Hindlimb muscle (tissue), 1 donor: Measurements from ENCODE around the gene KIF2A. TPM values are rescaled to one million over a fixed set of nuclear protein-coding genes. Genes with fewer than 3 reads are reported as not detected.
"Not testable (repeated sequence)": the region's sequence is repeated elsewhere in the genome, so short reads cannot be mapped to it uniquely, and the experiment has no call there.

Experiments used
- DNase-seq: peaks from one replicate; pipeline ENCODE4 v3.0.0-alpha.2; 2013
- polyA plus RNA-seq: library from polyadenylated mRNA; unstranded; fragments of 120-200 nt; gene quantifications from one replicate; pipeline ENCODE4 v1.2.1, GENCODE V29; 2013; ENCODE audit not compliant: insufficient read length

The KIF2A gene
- polyA plus RNA-seq: 31.2 TPM

- peak; percentile 97 for DNase-seq
Measured at GRCh38 chr5:62305715-62306322, at the start of gene KIF2A. Gene KIF2A (plus strand): TSS chr5:62306206. CDS start chr5:62306473, 267 bp downstream.

DNA sequence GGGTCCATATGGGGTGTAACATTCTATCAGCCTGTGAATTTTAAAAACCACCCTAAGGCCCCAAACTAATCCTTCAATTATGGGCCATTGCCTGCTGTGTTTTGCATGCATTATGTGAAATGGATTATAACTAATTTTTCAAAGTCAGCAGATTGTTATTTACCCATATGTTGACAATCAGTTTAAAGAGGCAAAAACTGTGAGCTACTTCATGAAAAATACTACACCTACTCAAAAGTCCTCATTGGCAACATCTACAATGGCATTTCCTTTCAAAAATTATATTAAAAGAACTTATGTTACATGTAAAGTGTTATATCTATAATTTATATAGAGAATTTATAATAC lies 49.0 kb upstream of the KIF2A start:
- DNase-seq: no peak

- no peak for DNase-seq
Measured at GRCh38 chr5:62258654-62259053, 47.4 kb upstream of the KIF2A start.

- no peak for DNase-seq
Measured at GRCh38 chr5:62259699-62260250, 46.2 kb upstream of the KIF2A start.

DNA sequence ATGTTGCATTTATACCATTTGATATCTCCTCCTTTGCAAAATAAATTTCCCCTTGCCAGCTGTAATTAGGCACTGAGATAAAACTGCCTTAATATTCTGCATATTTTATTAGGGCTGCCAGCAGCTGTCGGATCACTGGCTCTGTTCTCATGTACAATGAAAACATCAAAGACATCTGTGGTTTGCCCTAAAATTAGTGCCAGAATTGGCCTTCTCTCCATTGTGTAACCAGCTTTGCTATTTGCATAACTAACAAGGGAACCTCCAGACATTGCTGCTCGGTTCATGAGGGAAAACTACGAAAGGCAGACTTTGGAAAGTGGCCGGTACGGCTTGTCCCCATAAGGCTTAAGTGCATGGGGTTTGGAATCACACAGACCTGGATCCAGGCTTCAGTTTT lies 45.5 kb upstream of the KIF2A start:
- no peak for DNase-seq

GRCh38 chr5:62263401-62263800 lies 42.6 kb upstream of the KIF2A start:
- no peak for DNase-seq

- no peak for DNase-seq
Measured at GRCh38 chr5:62265648-62266112, 40.3 kb upstream of the KIF2A start.

- DNase-seq: no peak
Measured at GRCh38 chr5:62266573-62266972, 39.4 kb upstream of the KIF2A start.

DNA sequence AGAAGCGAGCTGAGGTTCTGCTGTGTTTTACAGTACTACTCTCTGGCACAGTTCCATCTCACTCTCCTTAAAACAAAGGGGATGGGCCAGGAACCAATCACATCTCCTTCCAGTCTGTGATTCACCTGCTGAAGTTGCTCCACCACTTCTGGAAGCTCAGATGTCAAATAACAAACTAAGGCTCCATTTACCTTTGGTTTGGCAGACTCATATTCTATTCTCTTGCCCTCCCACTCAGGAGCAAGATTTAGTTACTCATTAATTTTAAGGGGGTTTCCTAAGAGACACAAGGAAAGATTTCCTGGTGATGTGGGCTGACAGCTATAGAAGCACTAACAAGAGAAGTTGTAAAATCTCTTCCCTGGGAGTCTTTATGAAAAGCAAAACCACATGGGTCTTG lies 37.8 kb upstream of the KIF2A start:
- no peak for DNase-seq

- DNase-seq: no peak
Measured at GRCh38 chr5:62268792-62269191, 37.2 kb upstream of the KIF2A start.

GRCh38 chr5:62271370-62271769 lies 34.6 kb upstream of the KIF2A start:
- DNase-seq: no peak

GRCh38 chr5:62271870-62272269 lies 34.1 kb upstream of the KIF2A start:
- no peak for DNase-seq

DNA sequence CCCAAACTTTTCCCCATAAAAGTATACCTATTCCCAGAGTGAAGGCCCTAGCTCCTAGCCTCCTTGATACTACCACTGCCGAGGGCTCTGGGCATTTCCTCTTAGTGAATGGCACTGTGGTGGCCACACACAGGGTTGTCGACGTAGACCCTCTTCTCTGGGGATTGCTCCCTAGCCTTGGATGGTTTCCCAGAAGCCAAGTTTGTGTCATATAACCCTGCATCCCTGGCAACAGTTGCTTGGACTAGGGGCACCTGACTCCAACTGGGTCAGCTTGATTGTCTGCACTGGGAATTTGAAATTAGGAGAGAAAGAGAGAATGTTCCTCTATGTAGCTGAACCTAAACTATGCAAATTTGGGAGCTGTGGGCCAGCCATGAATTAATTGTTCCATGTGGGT lies 32.3 kb upstream of the KIF2A start:
- DNase-seq: no peak

GRCh38 chr5:62275581-62275980 lies 30.4 kb upstream of the KIF2A start:
- DNase-seq: no peak

DNA sequence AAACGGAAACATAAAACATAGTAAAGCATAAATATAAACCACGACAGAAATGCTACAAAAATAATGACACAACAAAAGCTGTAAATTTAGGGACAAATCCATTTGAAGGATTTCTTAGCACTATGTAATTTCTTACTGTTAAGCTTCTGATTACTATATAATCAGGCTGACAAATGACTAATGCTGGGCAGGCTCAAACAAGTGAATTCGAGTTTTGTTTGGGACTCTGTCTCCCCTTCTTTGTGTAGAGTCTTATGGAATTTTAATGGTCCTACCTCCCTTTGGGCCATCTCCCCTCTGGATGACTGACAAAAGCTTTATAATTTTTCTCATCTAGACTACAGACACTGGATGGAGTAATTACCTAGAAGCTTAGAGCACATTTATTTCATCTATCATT lies 24.6 kb upstream of the KIF2A start:
- no peak for DNase-seq

GRCh38 chr5:62282064-62282463 lies 23.9 kb upstream of the KIF2A start:
- DNase-seq: no peak

DNA sequence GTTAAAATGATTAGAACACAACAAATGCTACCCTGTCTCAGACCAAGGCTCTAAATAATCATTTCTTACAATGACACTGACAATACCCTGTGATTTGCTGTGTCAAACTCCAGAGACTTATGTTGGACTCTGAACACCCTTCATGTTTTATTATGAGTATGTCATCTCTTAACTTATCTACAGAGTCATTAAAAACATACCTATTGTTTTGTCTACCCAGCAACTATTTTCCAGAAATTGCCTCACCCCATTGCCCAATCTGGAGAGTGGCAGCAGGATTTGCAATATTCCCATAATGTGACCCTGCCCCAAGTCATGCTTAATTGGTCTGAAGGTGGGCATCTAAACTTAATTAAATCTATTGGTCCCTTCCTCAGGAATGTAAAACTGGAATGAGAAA lies 23.0 kb upstream of the KIF2A start:
- no peak for DNase-seq

DNA sequence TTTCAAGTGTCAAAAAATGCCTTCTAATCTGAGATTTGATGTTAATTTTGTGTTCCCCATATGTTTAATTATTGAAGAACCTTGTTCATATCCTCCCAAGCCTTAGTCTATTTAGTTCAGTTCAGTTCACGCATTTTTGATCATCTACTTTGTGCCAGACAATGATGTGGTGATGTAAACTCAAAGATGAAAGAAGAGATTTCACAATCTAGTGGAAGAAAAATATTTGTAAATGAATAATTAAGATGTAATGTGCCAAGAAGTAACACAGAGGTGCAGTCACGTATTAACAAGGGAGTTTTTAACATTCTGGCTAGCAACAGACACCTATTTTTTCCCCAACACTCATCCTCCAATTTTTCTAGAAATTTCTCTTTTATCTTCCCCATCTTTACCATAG lies 22.1 kb upstream of the KIF2A start:
- no peak for DNase-seq

- DNase-seq: no peak
Measured at GRCh38 chr5:62284946-62285891, 20.8 kb upstream of the KIF2A start.

GRCh38 chr5:62286834-62287233 lies 19.2 kb upstream of the KIF2A start:
- no peak for DNase-seq

DNA sequence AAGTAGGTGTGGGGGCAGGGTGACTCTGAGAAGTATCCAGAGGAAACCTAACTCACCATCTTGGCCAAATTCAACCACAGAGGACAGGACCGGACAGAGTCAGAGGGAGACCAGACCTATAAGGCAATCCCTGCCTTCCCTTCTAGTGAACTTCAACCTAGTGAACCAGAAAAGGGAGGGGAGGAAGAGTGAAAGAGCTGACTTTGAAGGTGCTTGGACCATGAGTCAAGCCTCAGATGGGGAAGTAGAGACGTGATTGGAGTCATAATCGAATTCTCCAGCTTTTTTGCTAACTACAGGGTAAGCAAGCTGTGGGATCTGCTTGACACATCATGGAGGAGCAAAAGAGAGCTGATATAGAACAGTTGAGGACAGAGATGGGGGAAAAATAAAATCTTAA lies 18.8 kb upstream of the KIF2A start:
- DNase-seq: no peak

GRCh38 chr5:62288118-62288517 lies 17.9 kb upstream of the KIF2A start:
- no peak for DNase-seq

- DNase-seq: no peak
Measured at GRCh38 chr5:62289813-62290212, 16.2 kb upstream of the KIF2A start.

GRCh38 chr5:62291829-62292228 lies 14.2 kb upstream of the KIF2A start:
- not testable (repeated sequence) for DNase-seq
